ENCODE results near the gene ANO8. TPM values are rescaled to one million over a fixed set of nuclear protein-coding genes. Genes with fewer than 3 reads are reported as not detected.
"Not testable (repeated sequence)": the region's sequence is repeated elsewhere in the genome, so short reads cannot be mapped to it uniquely, and the experiment has no call there.

The ANO8 gene
- total RNA-seq, 1 donor from 2014 or later: 9.2 TPM

- Mint-ChIP-seq H3K36me3 (ENCODE audit: low read depth) (peaks cover 21% of the 10 kb centered on the region), H3K27me3 (ENCODE audit: low read depth) (no peaks in the 10 kb centered on the region), H3K9me3 (no peaks in the 10 kb centered on the region), H3K27ac (no peak overlapping the region), H3K4me3 (ENCODE audit: low read depth) (no peak overlapping the region), H3K4me1 (ENCODE audit: low read depth) (peaks cover 7% of the 10 kb centered on the region)
- intact Hi-C loops (cut with micrococcal nuclease): no loop called here
- DNase-seq (ENCODE audit: low spot score): no peak
Measured at GRCh38 chr19:17296976-17297375, 37.7 kb downstream of the ANO8 start.

- intact Hi-C loops (cut with micrococcal nuclease): no loop called here
- Mint-ChIP-seq H3K27me3 (ENCODE audit: low read depth) (no peaks in the 10 kb centered on the region), H3K27ac (no peak overlapping the region), H3K4me3 (ENCODE audit: low read depth) (no peak overlapping the region), H3K36me3 (ENCODE audit: low read depth) (peaks cover 19% of the 10 kb centered on the region), H3K9me3 (no peaks in the 10 kb centered on the region), H3K4me1 (ENCODE audit: low read depth) (peaks cover 8% of the 10 kb centered on the region)
- no peak for DNase-seq (ENCODE audit: low spot score)
Measured at GRCh38 chr19:17296273-17296672, 38.4 kb downstream of the ANO8 start.

GRCh38 chr19:17295551-17295950, 39.1 kb downstream of the ANO8 start:
- DNase-seq (ENCODE audit: low spot score); H3K9me3 Mint-ChIP-seq; H3K27ac Mint-ChIP-seq; H3K4me3 Mint-ChIP-seq (ENCODE audit: low read depth); H3K27me3 Mint-ChIP-seq (ENCODE audit: low read depth); H3K4me1 Mint-ChIP-seq (ENCODE audit: low read depth); intact Hi-C loops (cut with micrococcal nuclease): not testable (repeated sequence)
- H3K36me3 Mint-ChIP-seq (ENCODE audit: low read depth): peaks cover 19% of the 10 kb centered on the region

GRCh38 chr19:17294051-17294891, 40.4 kb downstream of the ANO8 start:
- H3K27ac Mint-ChIP-seq: no peak overlapping the region
- peaks cover 8% of the 10 kb centered on the region for H3K4me1 Mint-ChIP-seq (ENCODE audit: low read depth)
- DNase-seq (ENCODE audit: low spot score): peak; percentile 47
- intact Hi-C loops (cut with micrococcal nuclease): loop anchor here (5.0 kb wide), 1 partner anchor 43 kb away; the partner anchor contains the start of gene GTPBP3
- no peaks in the 10 kb centered on the region for H3K9me3 Mint-ChIP-seq
- no peaks in the 10 kb centered on the region for H3K27me3 Mint-ChIP-seq (ENCODE audit: low read depth)
- no peak overlapping the region for H3K4me3 Mint-ChIP-seq (ENCODE audit: low read depth)
- peaks cover 19% of the 10 kb centered on the region for H3K36me3 Mint-ChIP-seq (ENCODE audit: low read depth)

- DNase-seq (ENCODE audit: low spot score): no peak
- Mint-ChIP-seq H3K27ac (no peak overlapping the region), H3K27me3 (ENCODE audit: low read depth) (no peaks in the 10 kb centered on the region), H3K4me1 (ENCODE audit: low read depth) (peaks cover 8% of the 10 kb centered on the region), H3K36me3 (ENCODE audit: low read depth) (peaks cover 16% of the 10 kb centered on the region), H3K9me3 (no peaks in the 10 kb centered on the region), H3K4me3 (ENCODE audit: low read depth) (no peak overlapping the region)
- intact Hi-C loops (cut with micrococcal nuclease): loop anchor here (2.0 to 5.0 kb wide), 2 partner anchors 44 to 93 kb away; partner anchors contain the start of gene GTPBP3
Measured at GRCh38 chr19:17293605-17294004, 41.0 kb downstream of the ANO8 start.

GRCh38 chr19:17292301-17293074, 42.2 kb downstream of the ANO8 start:
- no peaks in the 10 kb centered on the region for H3K27me3 Mint-ChIP-seq (ENCODE audit: low read depth)
- DNase-seq (ENCODE audit: low spot score): peak; percentile 74
- intact Hi-C loops (cut with micrococcal nuclease): loop anchor here (1.0 to 5.0 kb wide), 3 partner anchors 13 to 94 kb away; partner anchors contain the start of genes GTPBP3 and MRPL34
- H3K36me3 Mint-ChIP-seq (ENCODE audit: low read depth): peaks cover 11% of the 10 kb centered on the region
- H3K9me3 Mint-ChIP-seq: no peaks in the 10 kb centered on the region
- peak overlapping the region; percentile 78 for H3K27ac Mint-ChIP-seq
- H3K4me3 Mint-ChIP-seq (ENCODE audit: low read depth): peak overlapping the region; percentile 87
- peaks cover 8% of the 10 kb centered on the region for H3K4me1 Mint-ChIP-seq (ENCODE audit: low read depth)

- peak; percentile 40 for DNase-seq (ENCODE audit: low spot score)
- H3K27me3 Mint-ChIP-seq (ENCODE audit: low read depth): no peaks in the 10 kb centered on the region
- no peak overlapping the region for H3K27ac Mint-ChIP-seq
- peaks cover 6% of the 10 kb centered on the region for H3K4me1 Mint-ChIP-seq (ENCODE audit: low read depth)
- H3K9me3 Mint-ChIP-seq: no peaks in the 10 kb centered on the region
- intact Hi-C loops (cut with micrococcal nuclease): no loop called here
- no peak overlapping the region for H3K4me3 Mint-ChIP-seq (ENCODE audit: low read depth)
- peaks cover 1% of the 10 kb centered on the region for H3K36me3 Mint-ChIP-seq (ENCODE audit: low read depth)
Measured at GRCh38 chr19:17289489-17289888, 45.2 kb downstream of the ANO8 start.

GRCh38 chr19:17286752-17287151, 47.9 kb downstream of the ANO8 start:
- no peaks in the 10 kb centered on the region for H3K9me3 Mint-ChIP-seq
- intact Hi-C loops (cut with micrococcal nuclease): no loop called here
- H3K36me3 Mint-ChIP-seq (ENCODE audit: low read depth): peaks cover 10% of the 10 kb centered on the region
- H3K27ac Mint-ChIP-seq: no peak overlapping the region
- H3K4me1 Mint-ChIP-seq (ENCODE audit: low read depth): peaks cover 5% of the 10 kb centered on the region
- H3K4me3 Mint-ChIP-seq (ENCODE audit: low read depth): no peak overlapping the region
- H3K27me3 Mint-ChIP-seq (ENCODE audit: low read depth): no peaks in the 10 kb centered on the region
- no peak for DNase-seq (ENCODE audit: low spot score)

- Mint-ChIP-seq H3K4me3 (ENCODE audit: low read depth) (no peak overlapping the region), H3K9me3 (no peaks in the 10 kb centered on the region), H3K27ac (no peak overlapping the region), H3K27me3 (ENCODE audit: low read depth) (no peaks in the 10 kb centered on the region), H3K36me3 (ENCODE audit: low read depth) (peaks cover 10% of the 10 kb centered on the region), H3K4me1 (ENCODE audit: low read depth) (peaks cover 5% of the 10 kb centered on the region)
- intact Hi-C loops (cut with micrococcal nuclease): no loop called here
- DNase-seq (ENCODE audit: low spot score): no peak
Measured at GRCh38 chr19:17286263-17286662, 48.4 kb downstream of the ANO8 start.

GRCh38 chr19:17285415-17286135, 49.1 kb downstream of the ANO8 start:
- no peak for DNase-seq (ENCODE audit: low spot score)
- no peaks in the 10 kb centered on the region for H3K9me3 Mint-ChIP-seq
- no peak overlapping the region for H3K27ac Mint-ChIP-seq
- no peaks in the 10 kb centered on the region for H3K27me3 Mint-ChIP-seq (ENCODE audit: low read depth)
- peaks cover 5% of the 10 kb centered on the region for H3K4me1 Mint-ChIP-seq (ENCODE audit: low read depth)
- H3K36me3 Mint-ChIP-seq (ENCODE audit: low read depth): peaks cover 10% of the 10 kb centered on the region
- no peak overlapping the region for H3K4me3 Mint-ChIP-seq (ENCODE audit: low read depth)
- intact Hi-C loops (cut with micrococcal nuclease): no loop called here

GRCh38 chr19:17283504-17283996, 51.1 kb downstream of the ANO8 start:
- Mint-ChIP-seq H3K27me3 (ENCODE audit: low read depth) (no peaks in the 10 kb centered on the region), H3K36me3 (ENCODE audit: low read depth) (peaks cover 15% of the 10 kb centered on the region), H3K9me3 (no peaks in the 10 kb centered on the region), H3K4me1 (ENCODE audit: low read depth) (peaks cover 5% of the 10 kb centered on the region), H3K27ac (no peak overlapping the region), H3K4me3 (ENCODE audit: low read depth) (peak overlapping the region; percentile 9)
- intact Hi-C loops (cut with micrococcal nuclease): no loop called here
- DNase-seq (ENCODE audit: low spot score): no peak

GRCh38 chr19:17282488-17283125, 52.0 kb downstream of the ANO8 start:
- intact Hi-C loops (cut with micrococcal nuclease): loop anchor here (1.0 kb wide), 1 partner anchor 215 kb away; no protein-coding TSS in a partner anchor
- H3K27me3 Mint-ChIP-seq (ENCODE audit: low read depth): no peaks in the 10 kb centered on the region

More at GRCh38 chr19:17282488-17283125, 52.0 kb downstream of the ANO8 start:
- Mint-ChIP-seq H3K4me3 (ENCODE audit: low read depth) (peak overlapping the region; percentile 89), H3K27ac (peak overlapping the region; percentile 85), H3K4me1 (ENCODE audit: low read depth) (peaks cover 5% of the 10 kb centered on the region), H3K36me3 (ENCODE audit: low read depth) (peaks cover 16% of the 10 kb centered on the region), H3K9me3 (no peaks in the 10 kb centered on the region)
- DNase-seq (ENCODE audit: low spot score): peak; percentile 78
